Chondrocyte (in vitro differentiated cells): ENCODE measurements around the gene FUT4. TPM values are rescaled to one million over a fixed set of nuclear protein-coding genes. Genes with fewer than 3 reads are reported as not detected.

Experiments used
- DNase-seq: peaks from one replicate; pipeline ENCODE4 v3.0.0; 2021; ENCODE audit warnings: mixed read lengths, low spot score
- H3K27ac Mint-ChIP-seq: one replicate; pipeline ENCODE4 v1.8.0; 2021; ENCODE audit warnings: mild to moderate bottlenecking, moderate library complexity, mixed read lengths; ENCODE audit not compliant: unreplicated experiment
- H3K27me3 Mint-ChIP-seq: 2 replicates; pipeline ENCODE4 v1.8.0; 2021; ENCODE audit warnings: low read depth, mixed read lengths
- H3K36me3 Mint-ChIP-seq: 2 replicates; pipeline ENCODE4 v1.8.0; 2021; ENCODE audit warnings: low read depth, mixed read lengths
- H3K4me1 Mint-ChIP-seq: 2 replicates; pipeline ENCODE4 v1.8.0; 2021; ENCODE audit warnings: low read depth, mild to moderate bottlenecking, mixed read lengths
- H3K4me3 Mint-ChIP-seq: one replicate; pipeline ENCODE4 v1.8.0; 2021; ENCODE audit warnings: mild to moderate bottlenecking, moderate library complexity, mixed read lengths; ENCODE audit not compliant: unreplicated experiment
- H3K9me3 Mint-ChIP-seq: 2 replicates; pipeline ENCODE4 v1.8.0; 2021; ENCODE audit warnings: low read depth, mixed read lengths
- total RNA-seq: library from RNA; stranded (reverse); gene quantifications from 3 replicates; pipeline ENCODE4 v1.2.1, GENCODE V29; 2021
- TF ChIP-seq, protein P1 (sequence below): fragments of 200-600 bp; sonication (generic); IDR thresholded peaks from 2 replicates; pipeline ENCODE4 v1.5.0; 2021; ENCODE audit warnings: antibody characterized with exemption, mild to moderate bottlenecking, moderate library complexity

The FUT4 gene
- total RNA-seq, 1 donor from 2014 or later, result 7.7 TPM

DNA sequence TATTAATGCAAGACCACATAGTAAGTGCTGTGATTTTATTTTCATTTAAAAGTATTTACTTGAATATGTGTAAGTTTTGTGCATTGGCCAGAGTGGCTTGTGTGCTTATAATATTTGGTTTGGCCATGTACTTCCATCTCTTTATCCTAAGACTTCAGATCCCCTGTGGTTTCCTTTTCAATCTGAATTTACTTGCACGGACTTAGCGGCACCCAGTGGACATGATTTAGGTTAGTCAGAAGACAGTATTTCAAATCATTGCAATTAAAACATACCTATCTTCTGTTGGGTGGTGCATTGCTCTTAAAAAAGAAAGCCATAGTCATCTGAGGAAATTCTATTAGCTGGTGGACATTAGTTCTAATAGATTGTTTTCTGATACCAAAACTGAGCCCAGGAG is 54.2 kb downstream of the FUT4 start:
- H3K27ac Mint-ChIP-seq, result no peak overlapping the region
- peaks cover 10% of the 10 kb centered on the region for H3K4me1 Mint-ChIP-seq
- DNase-seq, result no peak
- peaks cover 16% of the 10 kb centered on the region for H3K36me3 Mint-ChIP-seq
- no peaks in the 10 kb centered on the region for H3K27me3 Mint-ChIP-seq
- H3K4me3 Mint-ChIP-seq, result no peak overlapping the region
- peaks cover 3% of the 10 kb centered on the region for H3K9me3 Mint-ChIP-seq
- TF ChIP-seq, protein P1, sequence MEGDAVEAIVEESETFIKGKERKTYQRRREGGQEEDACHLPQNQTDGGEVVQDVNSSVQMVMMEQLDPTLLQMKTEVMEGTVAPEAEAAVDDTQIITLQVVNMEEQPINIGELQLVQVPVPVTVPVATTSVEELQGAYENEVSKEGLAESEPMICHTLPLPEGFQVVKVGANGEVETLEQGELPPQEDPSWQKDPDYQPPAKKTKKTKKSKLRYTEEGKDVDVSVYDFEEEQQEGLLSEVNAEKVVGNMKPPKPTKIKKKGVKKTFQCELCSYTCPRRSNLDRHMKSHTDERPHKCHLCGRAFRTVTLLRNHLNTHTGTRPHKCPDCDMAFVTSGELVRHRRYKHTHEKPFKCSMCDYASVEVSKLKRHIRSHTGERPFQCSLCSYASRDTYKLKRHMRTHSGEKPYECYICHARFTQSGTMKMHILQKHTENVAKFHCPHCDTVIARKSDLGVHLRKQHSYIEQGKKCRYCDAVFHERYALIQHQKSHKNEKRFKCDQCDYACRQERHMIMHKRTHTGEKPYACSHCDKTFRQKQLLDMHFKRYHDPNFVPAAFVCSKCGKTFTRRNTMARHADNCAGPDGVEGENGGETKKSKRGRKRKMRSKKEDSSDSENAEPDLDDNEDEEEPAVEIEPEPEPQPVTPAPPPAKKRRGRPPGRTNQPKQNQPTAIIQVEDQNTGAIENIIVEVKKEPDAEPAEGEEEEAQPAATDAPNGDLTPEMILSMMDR, result peak; percentile 56

Other genes with a start within 250 kb of the FUT4 start
- gene IZUMO1R, start 239.3 kb upstream of the FUT4 start, total RNA-seq, result not detected in 3 replicates
- 0.05 TPM in 1 of 3 replicates, not detected in the others for gene GPR83, start 142.5 kb upstream of the FUT4 start, total RNA-seq
- 13.7 to 21.7 TPM (median 15.5 TPM) in 3 replicates for gene MRE11, start 50.1 kb upstream of the FUT4 start, total RNA-seq
- 8.6 to 11.2 TPM (median 8.9 TPM) in 3 replicates for gene ANKRD49, start 49.9 kb upstream of the FUT4 start, total RNA-seq
- not detected in 3 replicates for gene C11orf97, start 31.5 kb upstream of the FUT4 start, total RNA-seq
- 2.4 to 2.6 TPM (median 2.5 TPM) in 3 replicates for gene PIWIL4, start 23.4 kb downstream of the FUT4 start, total RNA-seq
- 45.6 to 70.2 TPM (median 47.2 TPM) in 3 replicates for gene AMOTL1, start 224.4 kb downstream of the FUT4 start, total RNA-seq